Central memory CD8-positive, alpha-beta T cell (primary cell): ENCODE measurements around the gene ZMYND8.
A peak's percentile ranks its signal among the peaks of the same experiment; 100 is the strongest.

Experiments
- ATAC-seq: fragments of 150-1000 bp; cut with Tn5 transposase; replicated peaks from 2 replicates; pipeline ENCODE4 v1.10.0; 2022; ENCODE audit warnings: mild to moderate bottlenecking, moderate FRiP score, moderate number of reproducible peaks; ENCODE audit not compliant: poor library complexity, severe bottlenecking; ENCODE audit errors: extremely low read depth
- DNase-seq, 2 donors: peaks; one replicate each; pipeline ENCODE4 v3.0.0; 2021; ENCODE audit warnings: low spot score in 2 of 2
- H3K27ac Mint-ChIP-seq: one replicate; pipeline ENCODE4 v1.8.0; 2022; ENCODE audit warnings: low read depth, mild to moderate bottlenecking, moderate library complexity, mixed read lengths
- H3K27me3 Mint-ChIP-seq: one replicate; pipeline ENCODE4 v1.8.0; 2022; ENCODE audit warnings: mixed read lengths
- H3K36me3 Mint-ChIP-seq: one replicate; pipeline ENCODE4 v1.8.0; 2022; ENCODE audit warnings: mild to moderate bottlenecking, moderate library complexity, mixed read lengths; ENCODE audit not compliant: insufficient read depth
- H3K4me1 Mint-ChIP-seq: one replicate; pipeline ENCODE4 v1.8.0; 2022; ENCODE audit warnings: mixed read lengths
- H3K4me3 Mint-ChIP-seq: one replicate; pipeline ENCODE4 v1.8.0; 2022; ENCODE audit warnings: mild to moderate bottlenecking, moderate library complexity, mixed read lengths
- H3K9me3 Mint-ChIP-seq: one replicate; pipeline ENCODE4 v1.8.0; 2022; ENCODE audit warnings: mixed read lengths

ZMYND8 gene

DNA sequence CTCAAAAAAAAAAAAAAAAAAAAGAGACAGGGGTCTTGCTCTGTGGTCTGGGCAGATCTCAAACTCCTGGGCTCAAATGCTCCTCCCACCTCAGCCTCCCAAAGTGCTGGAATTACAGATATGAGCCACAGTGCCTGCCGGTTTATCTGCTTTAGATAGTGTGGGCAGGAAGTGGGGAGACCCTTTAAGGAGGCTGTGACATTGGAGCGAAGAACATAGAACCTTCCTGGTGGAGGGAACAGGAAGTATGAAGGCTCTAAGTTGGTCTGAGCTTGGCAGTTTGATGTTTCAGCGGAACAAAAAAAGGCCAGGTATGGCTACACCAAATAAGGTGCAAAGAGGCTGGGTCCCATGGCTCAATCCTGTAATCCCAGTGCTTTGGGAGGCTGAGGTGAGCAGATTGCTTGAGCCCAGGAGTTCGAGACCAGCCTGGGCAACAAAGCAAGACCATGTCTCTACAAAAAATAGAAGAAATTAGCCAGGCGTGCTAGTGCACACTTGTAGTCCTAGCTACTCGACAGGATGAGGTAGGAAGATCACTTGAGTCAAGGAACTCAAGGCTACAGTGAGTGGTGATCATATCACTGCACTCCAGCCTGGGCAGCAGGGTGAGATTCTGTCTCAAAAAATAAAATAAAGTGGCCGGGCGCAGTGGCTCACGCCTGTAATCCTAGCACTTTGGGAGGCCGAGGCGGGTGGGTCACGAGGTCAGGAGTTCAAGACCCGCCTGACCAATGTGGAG lies 8.7 kb upstream of the ZMYND8 start:
- Mint-ChIP-seq H3K9me3 (no peaks in the 10 kb centered on the region), H3K27me3 (no peaks in the 10 kb centered on the region), H3K36me3 (peaks cover 2% of the 10 kb centered on the region), H3K4me1 (no peaks in the 10 kb centered on the region), H3K27ac (no peak overlapping the region), H3K4me3 (no peak overlapping the region)
- ATAC-seq (no peak), DNase-seq (no peak)

- H3K27ac Mint-ChIP-seq = no peak overlapping the region
- DNase-seq = no peak
- H3K9me3 Mint-ChIP-seq = no peaks in the 10 kb centered on the region
- peaks cover 8% of the 10 kb centered on the region for H3K4me1 Mint-ChIP-seq
- peaks cover 2% of the 10 kb centered on the region for H3K36me3 Mint-ChIP-seq
- no peaks in the 10 kb centered on the region for H3K27me3 Mint-ChIP-seq
- no peak overlapping the region for H3K4me3 Mint-ChIP-seq
- ATAC-seq = no peak
These were observed 6.1 kb upstream of the ZMYND8 start for GRCh38 chr20:47362361-47363219.

DNA sequence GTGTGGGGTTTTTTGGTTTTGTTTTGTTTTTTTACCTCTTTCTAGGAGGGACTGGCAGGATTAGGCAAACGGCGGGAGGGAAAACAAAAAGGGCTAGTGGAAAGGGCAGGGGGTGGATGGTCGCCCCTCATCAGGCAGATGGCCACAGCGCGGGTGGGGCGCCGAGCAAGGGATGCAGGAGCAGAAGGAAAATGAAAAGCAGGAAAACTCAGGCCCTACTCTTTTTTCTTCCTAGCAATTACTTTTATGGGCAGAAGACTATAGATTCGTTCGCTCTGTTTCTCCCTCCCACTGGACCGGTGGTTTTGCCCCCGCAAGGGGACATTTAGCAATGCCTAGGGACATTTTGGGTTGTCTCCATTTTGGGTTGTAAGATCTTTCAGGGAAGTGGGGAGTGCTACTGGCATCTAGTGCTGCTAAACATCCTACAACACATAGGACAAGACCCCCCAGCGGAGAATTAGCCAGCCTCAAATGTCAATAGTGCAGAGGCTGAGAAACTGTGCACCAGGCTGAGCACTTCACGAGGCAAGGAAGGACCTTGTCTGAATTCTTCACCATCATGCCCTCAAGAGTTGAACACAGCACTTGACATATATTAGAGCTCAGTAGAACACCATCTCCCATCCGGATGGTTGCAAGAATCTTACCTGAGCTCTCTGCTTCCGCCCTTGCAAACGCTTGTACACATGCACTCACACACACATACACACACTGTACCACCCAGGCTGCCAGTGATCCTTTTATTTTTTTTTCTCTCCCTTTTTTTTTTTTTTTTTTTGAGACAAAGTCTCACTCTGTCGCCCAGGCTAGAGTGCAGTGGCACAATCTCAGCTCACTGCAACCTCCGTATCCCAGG lies 4.8 kb upstream of the ZMYND8 start:
- peaks cover 17% of the 10 kb centered on the region for H3K4me1 Mint-ChIP-seq

DNA sequence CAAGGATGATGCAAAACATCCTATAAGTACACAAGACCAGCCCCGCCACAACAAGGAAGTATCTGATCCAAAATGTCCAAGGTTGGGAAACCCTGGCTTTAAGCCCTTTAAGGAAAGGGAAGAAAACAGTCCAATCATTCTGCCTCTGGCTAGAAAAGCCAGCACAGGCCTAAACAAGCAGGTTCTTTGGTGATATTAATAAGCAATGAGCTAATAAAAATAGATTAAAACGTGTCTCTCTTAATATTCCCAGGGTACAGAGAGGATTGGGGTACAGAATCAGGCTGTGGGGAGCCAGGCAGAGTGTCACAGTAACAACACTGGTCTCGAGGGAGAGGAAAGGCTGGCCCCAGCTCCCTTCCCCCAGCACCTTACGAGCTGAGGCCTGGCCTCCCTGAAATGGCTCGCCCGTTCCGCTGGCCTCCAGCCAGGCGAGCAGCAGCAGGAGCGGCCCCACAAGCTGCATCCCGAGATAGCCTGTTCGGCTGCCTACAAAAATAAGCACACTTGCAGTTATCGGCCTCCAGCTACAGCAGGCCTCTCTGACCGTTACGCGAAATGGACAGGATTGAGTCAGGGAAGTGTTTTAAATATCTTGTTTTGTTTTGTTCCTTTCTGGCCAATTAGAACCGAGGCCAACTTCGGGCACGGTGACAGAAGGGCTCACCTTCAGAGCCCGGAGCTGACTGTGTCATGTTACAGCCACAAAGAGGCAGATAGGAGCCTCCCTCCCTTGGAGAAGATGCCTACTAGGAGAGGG lies 4.0 kb upstream of the ZMYND8 start:
- Mint-ChIP-seq H3K9me3 (no peaks in the 10 kb centered on the region), H3K27me3 (no peaks in the 10 kb centered on the region), H3K4me1 (peaks cover 25% of the 10 kb centered on the region), H3K36me3 (peaks cover 12% of the 10 kb centered on the region), H3K4me3 (no peak overlapping the region), H3K27ac (no peak overlapping the region)
- DNase-seq (no peak), ATAC-seq (no peak)

More for the DNA sequence above, 4.8 kb upstream of the ZMYND8 start:
- ATAC-seq = no peak
- Mint-ChIP-seq H3K9me3 (no peaks in the 10 kb centered on the region), H3K36me3 (peaks cover 10% of the 10 kb centered on the region), H3K27me3 (no peaks in the 10 kb centered on the region), H3K27ac (no peak overlapping the region), H3K4me3 (no peak overlapping the region)
- no peak for DNase-seq

- Mint-ChIP-seq H3K4me3 (no peak overlapping the region), H3K9me3 (no peaks in the 10 kb centered on the region), H3K36me3 (peaks cover 15% of the 10 kb centered on the region), H3K4me1 (peaks cover 33% of the 10 kb centered on the region), H3K27ac (no peak overlapping the region), H3K27me3 (no peaks in the 10 kb centered on the region)
- DNase-seq (no peak), ATAC-seq (no peak)
These were observed 3.2 kb upstream of the ZMYND8 start for GRCh38 chr20:47359530-47360296.

DNA sequence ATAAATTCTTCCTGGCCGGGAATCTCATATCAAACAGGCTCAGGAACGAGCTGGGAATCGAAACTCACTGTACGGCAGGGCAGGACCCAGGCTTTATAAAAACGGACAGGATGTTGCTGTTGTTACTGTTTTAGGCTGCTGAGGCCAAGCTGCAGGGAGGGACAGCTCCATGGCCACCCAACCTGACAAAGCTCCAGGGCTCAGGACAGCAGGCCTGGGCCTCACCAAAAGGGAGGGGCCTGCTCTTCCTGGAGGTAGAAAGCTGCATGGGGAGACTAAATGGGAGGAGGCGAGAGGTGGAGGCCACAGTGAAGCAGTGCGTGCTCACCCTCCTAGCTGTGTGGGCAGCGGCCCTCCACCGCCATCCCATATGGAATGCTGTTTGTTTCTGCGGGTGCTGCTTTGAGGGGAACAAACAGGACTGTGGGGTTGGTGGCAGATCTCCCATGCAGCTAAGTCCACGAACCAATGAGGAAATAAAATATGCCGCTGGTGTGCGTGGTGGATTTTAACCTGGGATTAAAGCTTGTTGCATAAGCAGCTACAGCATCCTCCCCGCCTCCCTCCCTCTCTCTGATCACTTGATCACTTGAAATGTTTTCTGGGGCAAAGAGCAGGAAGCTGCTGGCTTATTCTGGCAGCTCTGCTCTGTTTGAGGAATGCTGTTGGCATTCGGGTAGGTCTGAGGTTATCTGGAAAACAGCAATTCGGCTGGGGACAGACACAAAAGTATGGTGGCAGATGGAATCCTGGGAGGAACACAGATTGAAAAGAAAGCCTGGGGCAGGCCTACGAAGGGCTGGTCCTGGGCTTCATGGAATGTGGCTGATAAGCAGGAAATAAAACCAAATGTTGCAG lies 2.4 kb upstream of the ZMYND8 start:
- H3K4me3 Mint-ChIP-seq = no peak overlapping the region

DNA sequence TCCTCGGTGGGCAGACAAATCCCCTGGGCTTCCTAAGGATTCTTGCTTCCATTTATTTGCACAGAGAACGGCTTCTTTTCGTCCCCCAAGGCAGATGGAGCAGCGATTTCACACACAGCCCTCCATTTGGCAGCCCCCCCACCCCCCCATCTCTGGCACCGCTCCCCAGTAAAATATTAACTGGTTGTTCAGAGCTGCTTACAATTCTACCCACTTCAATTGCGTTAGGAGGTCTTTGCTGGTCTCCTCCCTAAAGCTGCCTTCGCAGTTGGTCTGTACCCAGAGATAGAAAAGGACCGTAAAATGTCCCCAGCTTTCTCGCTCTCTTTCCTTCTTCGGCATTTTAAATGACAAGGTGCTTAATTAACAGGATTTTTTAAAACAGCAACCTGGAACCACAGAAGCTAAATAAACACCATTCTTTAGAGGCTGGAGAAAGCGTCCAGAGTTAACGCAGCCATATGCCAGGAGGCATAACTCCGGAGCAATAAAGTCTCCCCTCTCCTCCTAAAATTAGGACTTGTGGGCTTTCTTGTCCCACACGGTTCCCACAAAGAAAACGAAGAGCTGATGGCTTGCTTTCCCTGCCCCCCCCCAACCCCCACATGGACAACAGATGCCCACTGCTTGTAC lies 1.7 kb upstream of the ZMYND8 start:
- Mint-ChIP-seq H3K9me3 (no peaks in the 10 kb centered on the region), H3K4me3 (peak overlapping the region; percentile 88), H3K27me3 (no peaks in the 10 kb centered on the region), H3K36me3 (peaks cover 15% of the 10 kb centered on the region), H3K27ac (peak overlapping the region; percentile 95), H3K4me1 (peaks cover 41% of the 10 kb centered on the region)
- DNase-seq = no peak
- ATAC-seq = no peak

More for the DNA sequence above, 2.4 kb upstream of the ZMYND8 start:
- ATAC-seq (no peak), DNase-seq (no peak)
- H3K36me3 Mint-ChIP-seq = peaks cover 15% of the 10 kb centered on the region
- no peaks in the 10 kb centered on the region for H3K27me3 Mint-ChIP-seq
- no peaks in the 10 kb centered on the region for H3K9me3 Mint-ChIP-seq
- no peak overlapping the region for H3K27ac Mint-ChIP-seq
- peaks cover 41% of the 10 kb centered on the region for H3K4me1 Mint-ChIP-seq

DNA sequence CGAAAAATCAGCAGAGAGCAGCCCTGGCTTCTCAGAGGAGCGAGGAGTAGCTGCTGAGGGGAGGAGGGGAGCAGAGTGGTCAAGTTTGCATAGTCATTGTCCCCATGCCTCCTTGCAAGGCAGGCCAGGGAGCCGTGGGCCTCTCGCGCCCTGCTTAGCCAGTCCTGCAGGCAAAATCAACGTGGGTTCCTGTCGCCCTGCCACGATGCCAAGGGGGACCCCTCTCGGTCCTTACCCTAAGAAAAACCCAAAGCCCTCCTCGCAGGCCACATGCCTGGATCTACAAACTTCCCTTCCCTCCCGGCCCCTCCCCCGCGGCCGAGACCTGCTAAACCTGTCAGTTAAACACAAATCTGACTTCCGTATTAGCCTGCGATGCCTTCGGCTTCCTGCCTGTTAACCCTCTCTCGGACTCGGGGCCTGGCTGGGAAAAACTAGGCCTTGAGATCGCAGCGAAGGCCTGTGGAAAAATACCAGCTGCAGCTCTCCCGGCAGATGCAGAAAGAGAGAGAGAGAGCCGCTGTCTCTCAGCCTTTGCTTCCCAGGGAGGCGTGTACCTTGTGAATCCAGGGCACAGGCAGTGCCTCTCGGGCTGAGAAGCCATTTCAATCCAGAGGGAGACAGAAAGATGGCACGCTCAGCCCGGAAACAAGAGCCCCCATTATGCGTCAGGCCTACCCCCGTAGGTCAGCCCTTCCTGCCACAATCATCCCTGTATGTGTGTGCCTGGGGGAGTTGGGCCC lies 968 bp upstream of the ZMYND8 start:
- H3K27ac Mint-ChIP-seq = peak overlapping the region; percentile 95
- H3K27me3 Mint-ChIP-seq = no peaks in the 10 kb centered on the region
- peaks cover 41% of the 10 kb centered on the region for H3K4me1 Mint-ChIP-seq
- ATAC-seq (peak; percentile 22), DNase-seq (peak; percentile 40 to 45)
- peaks cover 18% of the 10 kb centered on the region for H3K36me3 Mint-ChIP-seq
- peak overlapping the region; percentile 88 for H3K4me3 Mint-ChIP-seq
- H3K9me3 Mint-ChIP-seq = no peaks in the 10 kb centered on the region

DNA sequence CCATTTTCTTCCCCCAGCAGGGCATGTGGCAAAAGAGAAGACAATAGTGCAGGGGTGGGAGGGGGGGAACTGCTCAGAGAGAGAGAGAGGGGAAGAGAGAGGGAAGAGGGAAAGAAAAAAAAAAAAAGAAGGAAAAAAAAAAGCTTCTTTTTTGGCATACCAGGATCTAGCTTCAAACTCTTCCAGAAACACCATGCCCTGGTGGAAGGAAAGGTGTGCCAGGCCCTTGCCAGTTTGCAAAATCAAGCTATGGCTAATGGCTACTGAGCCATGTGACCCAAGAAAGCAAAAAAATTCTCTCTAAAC lies 326 bp downstream of the ZMYND8 start:
- Mint-ChIP-seq H3K9me3 (no peaks in the 10 kb centered on the region), H3K4me1 (peaks cover 41% of the 10 kb centered on the region), H3K4me3 (peak overlapping the region; percentile 88), H3K36me3 (peaks cover 16% of the 10 kb centered on the region), H3K27me3 (no peaks in the 10 kb centered on the region), H3K27ac (peak overlapping the region; percentile 95)
- DNase-seq = no peak
- ATAC-seq = no peak

- Mint-ChIP-seq H3K4me3 (peak overlapping the region; percentile 88), H3K9me3 (no peaks in the 10 kb centered on the region), H3K36me3 (peaks cover 16% of the 10 kb centered on the region), H3K27me3 (no peaks in the 10 kb centered on the region), H3K4me1 (peaks cover 41% of the 10 kb centered on the region), H3K27ac (peak overlapping the region; percentile 95)
- DNase-seq = no peak
- no peak for ATAC-seq
These were observed 845 bp downstream of the ZMYND8 start for GRCh38 chr20:47355489-47356219.
